Psoas muscle (tissue), 8 donors: ENCODE data around the gene FAM184B. TPM values are rescaled to one million over a fixed set of nuclear protein-coding genes. Genes with fewer than 3 reads are reported as not detected.
A peak's percentile ranks its signal among the peaks of the same experiment; 100 is the strongest.
"Not testable (repeated sequence)": the region's sequence is repeated elsewhere in the genome, so short reads cannot be mapped to it uniquely, and the experiment has no call there.

ENCODE experiments used
- ATAC-seq, 4 donors: fragments of 200-7000 bp; cut with Tn5 transposase; one replicate each; pipeline ENCODE4 v1.9.1; 2020; ENCODE audit warnings: moderate library complexity in 3 of 4, mild to moderate bottlenecking in 2 of 4
- DNase-seq, 2 donors: peaks; one replicate each; pipeline ENCODE4 v3.0.0-alpha.2; 2020
- H3K27ac ChIP-seq: fragments of 200-600 bp; one replicate; pipeline ENCODE4 v1.8.0; 2022
- H3K27me3 ChIP-seq, 3 donors: fragments of 200-600 bp in 1 of 3; one replicate each; pipeline versions ENCODE4 v1.6.1 to v1.8.0; 2013 to 2022; ENCODE audit warnings: low read length in 2 of 3, mild to moderate bottlenecking in 2 of 3, moderate library complexity in 1 of 3; ENCODE audit not compliant: insufficient read depth in 3 of 3
- H3K36me3 ChIP-seq, 2 donors: fragments of 200-600 bp in 1 of 2; one replicate each; pipeline versions ENCODE4 v1.6.1 to v1.8.0; 2013 to 2022; ENCODE audit warnings: low read depth in 1 of 2, mild to moderate bottlenecking in 1 of 2, moderate library complexity in 1 of 2; ENCODE audit not compliant: insufficient read depth in 1 of 2
- H3K4me1 ChIP-seq: fragments of 200-600 bp; one replicate; pipeline ENCODE4 v1.8.0; 2022
- H3K4me3 ChIP-seq: fragments of 200-600 bp; one replicate; pipeline ENCODE4 v1.8.0; 2022; ENCODE audit warnings: mild to moderate bottlenecking
- H3K9me3 ChIP-seq: fragments of 200-600 bp; one replicate; pipeline ENCODE4 v1.8.0; 2022
- WGBS, 3 donors: extraction: QIAGEN DNeasy Blood & Tissue Kit; methylation state at CpG; one replicate each; pipeline versions ENCODE4 v1.1.6 to v1.1.7; 2013; 5-methylcytosine and 5-hydroxymethylcytosine counted together
- intact Hi-C, 2 donors: fragments of 100-400 bp; cut with DNase I; formaldehyde crosslinking; loops; one replicate each; pipeline versions ENCODE4 v1.11.0 to v1.14.2; 2022
- polyA plus RNA-seq, 3 donors: library from polyadenylated mRNA; stranded (reverse); fragments of 200-250 nt; gene quantifications; one replicate each; pipeline ENCODE4 v1.2.3, GENCODE V29; 2013
- total RNA-seq, 4 donors: library from RNA; stranded (reverse); fragmentation: NEBNext Ultra II Directional in 2 of 4; extraction: Animal tissue kit (Norgen Biotek cat#: 25700) in 2 of 4; gene quantifications; one replicate each; pipeline versions ENCODE4 v1.2.1 to v1.2.4, GENCODE V29; 2021 to 2023
- TF ChIP-seq, protein P1 (sequence below): fragments of 200-600 bp; IDR thresholded peaks from one replicate; pipeline ENCODE4 v1.8.0; 2022; ENCODE audit warnings: antibody characterized with exemption
- donor health status: healthy with polysubstance abuse.
- donor health status: DM: no; HTN: no; CAD: no; lungs with moderate emphysema.
- donor health status: Bipolar disorder and iron deficiency.
- donor health status: healthy.
- donor health status: DM: yes; HTN: yes; CAD: no.
- donor health status: DM: no; HTN: no; CAD: no.
- donor health status: DM: no; HTN: no; CAD: no.
- donor health status: DM: yes; HTN: yes; CAD: no.

FAM184B gene
- total and polyA plus RNA-seq, 7 donors, result 0.03 to 2.6 (median 0.38) TPM

DNA sequence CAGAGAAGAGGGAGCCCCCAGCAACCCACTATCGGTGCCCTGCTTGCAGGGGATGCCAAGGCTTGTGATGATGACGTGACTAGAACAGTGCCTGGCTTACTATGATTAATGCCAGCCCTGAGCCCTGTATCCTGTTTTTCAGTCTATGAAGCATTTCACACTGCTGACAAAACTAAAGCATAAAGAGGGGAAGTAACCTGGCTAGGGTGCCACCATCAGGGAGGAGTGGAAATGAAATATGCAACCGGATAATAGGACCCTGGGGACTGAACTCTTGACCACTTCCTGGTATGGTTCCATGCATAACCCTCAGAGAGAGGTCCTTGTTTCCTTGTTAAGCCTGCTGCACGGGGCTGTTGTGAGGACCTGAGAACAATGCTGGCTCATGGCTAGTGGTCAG is 116.7 kb downstream of the FAM184B start:
- ATAC-seq (no peak), DNase-seq (no peak)
- Histone ChIP-seq H3K4me3 (no peak overlapping the region), H3K27ac (no peak overlapping the region), H3K27me3 (no peaks in the 10 kb centered on the region), H3K9me3 (no peaks in the 10 kb centered on the region), H3K4me1 (no peaks in the 10 kb centered on the region), H3K36me3 (no peaks in the 10 kb centered on the region)
- intact Hi-C loops, result loop anchor here in 1 of 2 donors (1.0 kb wide), 1 partner anchor 45 kb away; no protein-coding TSS in a partner anchor
- 46 to 52% (median 52%) methylated on average over 4 of the region's 4 CpGs for WGBS, 3 donors
- TF ChIP-seq, protein P1, sequence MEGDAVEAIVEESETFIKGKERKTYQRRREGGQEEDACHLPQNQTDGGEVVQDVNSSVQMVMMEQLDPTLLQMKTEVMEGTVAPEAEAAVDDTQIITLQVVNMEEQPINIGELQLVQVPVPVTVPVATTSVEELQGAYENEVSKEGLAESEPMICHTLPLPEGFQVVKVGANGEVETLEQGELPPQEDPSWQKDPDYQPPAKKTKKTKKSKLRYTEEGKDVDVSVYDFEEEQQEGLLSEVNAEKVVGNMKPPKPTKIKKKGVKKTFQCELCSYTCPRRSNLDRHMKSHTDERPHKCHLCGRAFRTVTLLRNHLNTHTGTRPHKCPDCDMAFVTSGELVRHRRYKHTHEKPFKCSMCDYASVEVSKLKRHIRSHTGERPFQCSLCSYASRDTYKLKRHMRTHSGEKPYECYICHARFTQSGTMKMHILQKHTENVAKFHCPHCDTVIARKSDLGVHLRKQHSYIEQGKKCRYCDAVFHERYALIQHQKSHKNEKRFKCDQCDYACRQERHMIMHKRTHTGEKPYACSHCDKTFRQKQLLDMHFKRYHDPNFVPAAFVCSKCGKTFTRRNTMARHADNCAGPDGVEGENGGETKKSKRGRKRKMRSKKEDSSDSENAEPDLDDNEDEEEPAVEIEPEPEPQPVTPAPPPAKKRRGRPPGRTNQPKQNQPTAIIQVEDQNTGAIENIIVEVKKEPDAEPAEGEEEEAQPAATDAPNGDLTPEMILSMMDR, result no peak

DNA sequence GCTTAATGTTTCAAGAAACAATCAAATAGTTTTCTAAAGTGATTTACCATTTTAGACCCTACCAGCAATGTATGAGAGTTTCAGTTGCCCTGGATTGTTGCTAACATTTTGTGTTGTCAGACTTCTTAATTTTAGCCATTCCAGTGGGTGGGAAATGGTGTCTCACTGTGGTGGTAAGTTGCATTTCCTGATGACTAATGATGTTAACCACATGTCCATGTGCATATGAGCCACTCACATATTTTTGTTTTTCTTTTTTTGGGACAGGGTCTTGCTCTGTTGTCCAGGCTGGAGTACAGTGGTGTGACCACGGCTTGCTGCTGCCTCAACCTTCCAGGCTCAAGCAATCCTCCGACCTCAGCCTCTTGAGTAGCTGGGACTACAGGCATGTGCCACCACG is 118.7 kb downstream of the FAM184B start:
- DNase-seq (no peak), ATAC-seq (peak in 1 of 4 donors; percentile 48)
- WGBS, 3 donors, result 90 to 97% (median 94%) methylated on average over 3 of the region's 3 CpGs
- TF ChIP-seq, protein P1, result no peak
- intact Hi-C loops, result no loop called here
- H3K4me1 ChIP-seq, result no peaks in the 10 kb centered on the region
- H3K9me3 ChIP-seq, result no peaks in the 10 kb centered on the region
- H3K27ac ChIP-seq, result no peak overlapping the region
- H3K36me3 ChIP-seq, result no peaks in the 10 kb centered on the region
- no peak overlapping the region for H3K4me3 ChIP-seq
- H3K27me3 ChIP-seq, result no peaks in the 10 kb centered on the region

DNA sequence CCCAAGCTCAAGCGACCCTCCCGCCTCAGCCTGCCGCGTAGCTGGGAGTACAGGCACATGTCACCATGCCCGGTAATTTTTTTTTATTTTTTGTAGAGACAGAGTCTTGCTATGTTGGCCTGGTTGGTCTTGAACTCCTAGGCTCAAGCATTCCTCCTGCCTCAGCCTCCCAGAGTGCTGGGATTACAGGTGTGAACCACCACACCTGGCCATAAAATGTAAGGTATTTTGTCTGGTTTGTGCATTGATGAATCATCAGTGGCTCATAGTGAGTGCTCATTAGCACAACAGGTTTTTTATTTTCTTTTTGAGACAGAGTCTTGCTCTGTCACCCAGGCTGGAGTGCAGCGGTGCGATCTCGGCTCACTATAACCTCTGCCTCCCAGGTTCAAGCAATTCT is 122.2 kb downstream of the FAM184B start:
- WGBS, 3 donors, result 94 to 96% (median 95%) methylated on average over 8 of the region's 8 CpGs
- intact Hi-C loops, result not testable (repeated sequence)

DNA sequence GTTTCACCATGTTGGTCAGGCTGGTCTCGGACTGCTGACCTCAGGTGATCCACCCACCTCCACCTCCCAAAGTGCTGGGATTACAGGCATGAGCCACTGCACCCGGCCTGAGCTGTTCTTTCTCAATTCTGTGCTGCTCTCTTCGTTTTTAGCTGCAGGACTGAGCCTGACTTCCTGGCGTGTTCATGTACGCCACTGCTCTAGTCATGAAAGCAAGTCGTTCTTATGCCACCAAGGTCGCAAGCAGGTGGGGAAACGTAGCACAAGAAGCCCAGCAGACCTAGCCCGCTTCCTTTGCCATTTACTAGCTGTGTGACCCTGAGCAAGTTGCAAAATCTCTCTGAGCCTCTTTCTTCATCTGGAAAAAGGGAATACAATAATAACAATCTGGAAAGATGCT is 123.6 kb downstream of the FAM184B start:
- Histone ChIP-seq H3K4me3 (no peak overlapping the region), H3K36me3 (no peaks in the 10 kb centered on the region), H3K4me1 (no peaks in the 10 kb centered on the region), H3K27me3 (no peaks in the 10 kb centered on the region), H3K27ac (no peak overlapping the region), H3K9me3 (no peaks in the 10 kb centered on the region)
- no peak for DNase-seq
- 80 to 83% (median 82%) methylated on average over 9 of the region's 9 CpGs for WGBS, 3 donors
- intact Hi-C loops, result no loop called here
- no peak for ATAC-seq
- TF ChIP-seq, protein P1, result no peak

More for the DNA sequence above, 122.2 kb downstream of the FAM184B start:
- not testable (repeated sequence) for H3K4me3 ChIP-seq, H3K36me3 ChIP-seq, ATAC-seq, H3K27ac ChIP-seq, H3K9me3 ChIP-seq, H3K4me1 ChIP-seq, H3K27me3 ChIP-seq, DNase-seq

DNA sequence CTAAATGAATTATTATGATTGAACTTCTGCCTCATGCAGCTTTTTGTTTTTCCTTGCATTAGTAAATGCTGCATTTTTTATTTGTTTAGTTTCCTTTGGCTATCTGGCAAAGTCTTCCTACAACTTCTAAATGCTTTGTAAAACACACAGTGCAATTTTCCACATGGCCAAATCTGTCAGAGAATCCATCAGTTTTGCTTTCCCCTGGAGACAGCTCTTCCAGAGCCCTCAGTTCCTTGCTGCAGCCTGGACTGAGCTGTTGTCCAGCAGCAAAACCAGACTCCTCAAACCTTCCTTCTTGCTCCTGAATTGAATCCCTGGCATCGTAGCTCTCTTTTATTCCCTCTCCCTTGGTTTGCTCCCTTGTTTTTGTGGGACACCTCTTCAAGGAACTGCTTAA is 124.3 kb downstream of the FAM184B start:
- TF ChIP-seq, protein P1, result no peak
- H3K36me3 ChIP-seq, result no peaks in the 10 kb centered on the region
- intact Hi-C loops, result no loop called here
- no peaks in the 10 kb centered on the region for H3K27me3 ChIP-seq
- no peak overlapping the region for H3K4me3 ChIP-seq
- H3K9me3 ChIP-seq, result no peaks in the 10 kb centered on the region
- no peak overlapping the region for H3K27ac ChIP-seq
- DNase-seq (no peak), ATAC-seq (no peak)
- H3K4me1 ChIP-seq, result no peaks in the 10 kb centered on the region
- WGBS, 3 donors, result 72 to 85% (median 83%) methylated on average over 1 of the region's 1 CpG
